Upper lobe of left lung (tissue), 6 donors: ENCODE data around the gene ANKS4B. TPM values are rescaled to one million over a fixed set of nuclear protein-coding genes. Genes with fewer than 3 reads are reported as not detected.

Experiments
- ATAC-seq, 2 donors: fragments of 200-7000 bp; cut with Tn5 transposase; one replicate each; pipeline ENCODE4 v1.9.1; 2022; ENCODE audit warnings: mild to moderate bottlenecking in 2 of 2, moderate library complexity in 2 of 2; ENCODE audit not compliant: low FRiP score in 2 of 2
- DNase-seq, 2 donors: peaks; one replicate each; pipeline ENCODE4 v3.0.0-alpha.2; 2019 to 2020
- H3K27ac ChIP-seq, 4 donors: fragments of 200-600 bp; sonication (generic); one replicate each; pipeline ENCODE4 v1.5.1; 2016 to 2019
- H3K27me3 ChIP-seq, 4 donors: fragments of 200-600 bp; sonication (generic); one replicate each; pipeline ENCODE4 v1.5.1; 2017 to 2019
- H3K36me3 ChIP-seq, 4 donors: fragments of 200-600 bp; sonication (generic); one replicate each; pipeline ENCODE4 v1.5.1; 2016 to 2019
- H3K4me1 ChIP-seq, 4 donors: fragments of 200-600 bp; sonication (generic); one replicate each; pipeline ENCODE4 v1.5.1; 2018 to 2019
- H3K4me3 ChIP-seq, 4 donors: fragments of 200-600 bp; sonication (generic); one replicate each; pipeline ENCODE4 v1.5.1; 2017 to 2019; ENCODE audit warnings: mild to moderate bottlenecking in 2 of 4, moderate library complexity in 1 of 4
- H3K9me3 ChIP-seq, 4 donors: fragments of 200-600 bp; sonication (generic); one replicate each; pipeline ENCODE4 v1.5.1; 2018 to 2019
- CTCF ChIP-seq, 6 experiments: fragments of 450-650 bp in 4 of 6; fragments of 200-600 bp in 2 of 6; sonication (generic) in 2 of 6; IDR thresholded peaks; one replicate each; pipeline ENCODE4 v1.5.1; 2016 to 2019; ENCODE audit warnings: antibody characterized with exemption in 6 of 6
- EP300 ChIP-seq, 4 donors: sonication (generic); formaldehyde crosslinking; IDR thresholded peaks; one replicate each; pipeline ENCODE4 v1.5.1; 2017; ENCODE audit warnings: antibody characterized with exemption in 4 of 4, control low read depth in 2 of 4
- POLR2A ChIP-seq, 4 donors: fragments of 450-650 bp; IDR thresholded peaks; one replicate each; pipeline ENCODE4 v1.5.1; 2016 to 2017; ENCODE audit warnings: antibody characterized with exemption in 4 of 4, mild to moderate bottlenecking in 2 of 4
- POLR2AphosphoS5 ChIP-seq, 2 donors: sonication (generic); formaldehyde crosslinking; IDR thresholded peaks; one replicate each; pipeline ENCODE4 v1.5.1; 2017; ENCODE audit warnings: antibody characterized with exemption in 2 of 2
- WGBS, 2 donors: methylation state at CpG; one replicate each; pipeline ENCODE4 v1.1.5; 2017 to 2018; 5-methylcytosine and 5-hydroxymethylcytosine counted together
- total RNA-seq, 6 donors: library from RNA; depleted of rRNA in 4 of 6; stranded (reverse); fragments of >200 nt in 4 of 6; gene quantifications; one replicate each; pipeline versions ENCODE4 v1.1.0 to v1.2.1, GENCODE V29; 2016 to 2021
- donor health status: DM: no; HTN: no; CAD: no; lungs with moderate emphysema.
- donor health status: DM: no; HTN: yes; CAD: no; lungs with severe emphysema.

ANKS4B gene, protein sequence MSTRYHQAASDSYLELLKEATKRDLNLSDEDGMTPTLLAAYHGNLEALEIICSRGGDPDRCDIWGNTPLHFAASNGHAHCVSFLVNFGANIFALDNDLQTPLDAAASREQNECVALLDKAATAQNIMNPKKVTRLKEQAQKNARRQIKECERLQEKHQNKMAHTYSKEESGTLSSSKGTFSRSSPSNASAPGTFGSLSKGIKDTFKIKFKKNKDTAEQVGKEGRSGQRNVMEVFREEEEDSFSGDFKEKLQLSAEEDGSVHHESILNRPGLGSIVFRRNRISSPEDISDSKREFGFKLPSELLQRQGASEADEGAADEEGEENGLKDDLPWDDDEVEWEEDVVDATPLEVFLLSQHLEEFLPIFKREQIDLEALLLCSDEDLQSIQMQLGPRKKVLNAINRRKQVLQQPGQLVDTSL
- under 1 TPM in 1 of 6 donors, not detected in 5; 0.06 TPM for total RNA-seq

- no peaks in the 10 kb centered on the region for H3K9me3 ChIP-seq
- H3K4me3 ChIP-seq, result no peak within 1 kb of the TSS
- ATAC-seq, result no peak
- H3K27me3 ChIP-seq, result no peaks in the 10 kb centered on the region
- no peak within 1 kb of the TSS for H3K27ac ChIP-seq
- H3K36me3 ChIP-seq, result no peaks in the 10 kb centered on the region
- H3K4me1 ChIP-seq, result no peaks in the 10 kb centered on the region
- 84 to 88% methylated on average over 11 of the region's 11 CpGs for WGBS, 2 donors
- TF ChIP-seq POLR2AphosphoS5 (IDR thresholded peaks at IDR 0.05), result no peak
- TF ChIP-seq EP300 (IDR thresholded peaks at IDR 0.05), result no peak
- no peak for TF ChIP-seq CTCF (IDR thresholded peaks at IDR 0.05)
- no peak for TF ChIP-seq POLR2A (IDR thresholded peaks at IDR 0.05)
- no peak for DNase-seq
Observed at GRCh38 chr16:21233521-21234150, at the start of gene ANKS4B. ANKS4B (plus strand) TSS chr16:21233699; CDS start chr16:21233738, 39 bp downstream.

DNA sequence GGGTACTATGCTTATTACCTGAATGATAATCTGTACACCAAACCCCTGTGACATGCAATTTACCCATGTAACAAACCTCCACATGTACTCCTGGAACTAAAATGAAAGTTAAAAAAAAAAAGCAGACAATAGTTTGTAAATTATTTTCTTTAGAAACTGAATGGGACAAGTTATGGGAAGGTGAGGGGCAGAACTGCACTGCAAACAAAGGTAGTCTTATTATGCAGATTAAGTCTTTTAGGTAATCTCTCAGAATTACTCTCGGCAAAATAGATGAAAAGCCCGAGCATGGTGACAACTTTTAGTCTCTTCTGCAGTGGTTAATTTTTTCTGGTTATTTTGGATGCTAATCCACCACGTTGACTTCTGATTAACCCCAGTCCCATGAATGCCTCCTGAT is 49.5 kb upstream of the ANKS4B start:
- WGBS, 2 donors, result 88 to 91% methylated on average over 3 of the region's 3 CpGs
- no peaks in the 10 kb centered on the region for H3K27me3 ChIP-seq
- H3K4me3 ChIP-seq, result no peak overlapping the region
- no peak overlapping the region for H3K27ac ChIP-seq
- H3K4me1 ChIP-seq, result peaks cover 0 to 8% (median 2%) of the 10 kb centered on the region in 4 donors
- no peak for ATAC-seq
- DNase-seq, result no peak
- peaks cover 4 to 29% (median 9%) of the 10 kb centered on the region in 4 donors for H3K36me3 ChIP-seq
- no peaks in the 10 kb centered on the region for H3K9me3 ChIP-seq
- TF ChIP-seq POLR2A (IDR thresholded peaks at IDR 0.05), result no peak
- no peak for TF ChIP-seq CTCF (IDR thresholded peaks at IDR 0.05)
- TF ChIP-seq POLR2AphosphoS5 (IDR thresholded peaks at IDR 0.05), result no peak
- no peak for TF ChIP-seq EP300 (IDR thresholded peaks at IDR 0.05)

- Histone ChIP-seq H3K36me3 (peaks cover 4 to 21% (median 9%) of the 10 kb centered on the region in 4 donors), H3K4me3 (no peak overlapping the region), H3K27me3 (no peaks in the 10 kb centered on the region), H3K4me1 (peaks cover 0 to 8% (median 0%) of the 10 kb centered on the region in 4 donors), H3K9me3 (no peaks in the 10 kb centered on the region), H3K27ac (no peak overlapping the region)
- WGBS, 2 donors, result 84% methylated on average over 3 of the region's 3 CpGs
- no peak for ATAC-seq
- TF ChIP-seq POLR2AphosphoS5 (IDR thresholded peaks at IDR 0.05) (no peak), CTCF (IDR thresholded peaks at IDR 0.05) (no peak), EP300 (IDR thresholded peaks at IDR 0.05) (no peak), POLR2A (IDR thresholded peaks at IDR 0.05) (no peak)
- DNase-seq, result no peak
Observed at GRCh38 chr16:21184834-21185233, 48.7 kb upstream of the ANKS4B start.

DNA sequence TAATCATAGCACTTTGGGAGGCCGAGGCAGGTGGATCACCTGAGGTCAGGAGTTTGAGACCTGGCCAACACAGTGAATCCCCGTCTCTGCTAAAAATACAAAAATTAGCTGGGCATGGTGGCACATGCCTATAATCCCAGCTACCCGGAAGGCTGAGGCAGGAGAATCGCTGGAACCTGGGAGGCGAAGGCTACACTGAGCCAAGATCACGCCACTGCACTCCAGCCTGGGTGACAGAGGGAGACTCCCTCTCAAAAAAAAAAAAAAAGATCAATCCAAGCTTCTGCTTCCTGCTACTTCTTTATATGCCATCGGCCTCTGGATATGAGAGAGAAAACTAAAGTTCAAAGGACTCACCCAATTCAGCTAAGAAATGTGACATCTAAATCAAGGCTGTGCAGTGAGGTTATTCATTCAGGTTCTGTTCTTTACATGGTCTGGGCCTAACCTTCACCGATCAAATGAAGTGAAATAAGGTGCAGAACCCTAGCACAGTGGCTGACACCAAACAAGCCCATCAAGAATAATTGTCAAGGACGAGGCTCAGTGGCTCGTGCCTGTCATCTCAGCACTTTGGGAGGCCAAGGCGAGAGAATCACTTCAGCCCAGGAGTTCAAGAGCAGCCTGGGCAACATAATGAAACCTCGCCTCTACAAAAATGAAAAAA is 47.7 kb upstream of the ANKS4B start:
- TF ChIP-seq POLR2A (IDR thresholded peaks at IDR 0.05), result no peak
- TF ChIP-seq POLR2AphosphoS5 (IDR thresholded peaks at IDR 0.05), result no peak
- TF ChIP-seq EP300 (IDR thresholded peaks at IDR 0.05), result no peak
- TF ChIP-seq CTCF (IDR thresholded peaks at IDR 0.05), result no peak
- H3K27me3 ChIP-seq, result no peaks in the 10 kb centered on the region
- no peaks in the 10 kb centered on the region for H3K9me3 ChIP-seq
- H3K4me3 ChIP-seq, result no peak overlapping the region
- WGBS, 2 donors, result 90 to 91% methylated on average over 12 of the region's 12 CpGs
- peaks cover 2 to 16% (median 9%) of the 10 kb centered on the region in 4 donors for H3K36me3 ChIP-seq
- peaks cover 0 to 8% (median 0%) of the 10 kb centered on the region in 4 donors for H3K4me1 ChIP-seq
- H3K27ac ChIP-seq, result no peak overlapping the region
- DNase-seq (no peak), ATAC-seq (no peak)
